Panc1 (cell line): ENCODE data around the gene DEPDC5. TPM values are rescaled to one million over a fixed set of nuclear protein-coding genes. Genes with fewer than 3 reads are reported as not detected.

Experiments used
- ATAC-seq: fragments of 200-7000 bp; cut with Tn5 transposase; 2 replicates; pipeline ENCODE4 v1.9.1; 2020; ENCODE audit warnings: mild to moderate bottlenecking, moderate library complexity
- BruUV-seq: library from RNA; stranded (reverse); fragments of 400-500 nt; replicated peaks from 2 replicates; lab custom pipeline; 2021; lab: Mats Ljungman, UMichigan
- CTCF ChIA-PET: fragments of 300-600 bp; sonication (Branson Sonifier 250); formaldehyde crosslinking; loops from one replicate; lab custom pipeline; 2022; ENCODE audit warnings: antibody characterized with exemption; lab: Charles Lee
- POLR2A ChIA-PET: fragments of 300-600 bp; sonication (Branson Sonifier 250); formaldehyde crosslinking; loops from one replicate; lab custom pipeline; 2022; ENCODE audit warnings: antibody characterized with exemption; lab: Charles Lee
- DNase-seq: peaks from one replicate; pipeline ENCODE4 v3.0.0-alpha.2; 2010; ENCODE audit warnings: low read depth, low spot score
- H3K27ac ChIP-seq: 2 replicates; pipeline ENCODE4 v1.5.1; 2011; ENCODE audit warnings: mild to moderate bottlenecking, low read length, inconsistent platforms
- H3K27me3 ChIP-seq: fragments of 200-500 bp; sonication (Bioruptor generic); 2 replicates; pipeline ENCODE4 v1.6.0; 2014; ENCODE audit warnings: low read length, inconsistent platforms; ENCODE audit not compliant: control insufficient read depth, insufficient read depth
- H3K36me3 ChIP-seq: fragments of 200-500 bp; sonication (Bioruptor generic); 2 replicates; pipeline ENCODE4 v1.5.1; 2014; ENCODE audit warnings: inconsistent platforms, mild to moderate bottlenecking, low read length, moderate library complexity; ENCODE audit not compliant: control insufficient read depth, insufficient read depth
- H3K4me1 ChIP-seq: 2 replicates; pipeline ENCODE4 v1.5.1; 2011; ENCODE audit warnings: inconsistent platforms, mild to moderate bottlenecking, low read length, moderate library complexity; ENCODE audit not compliant: control insufficient read depth, insufficient read depth
- H3K4me3 ChIP-seq, 2 experiments: 2 replicates each; pipeline ENCODE4 v1.5.1; 2011 to 2012; ENCODE audit warnings: low read depth in 2 of 2, low read length in 2 of 2, mild to moderate bottlenecking in 2 of 2, inconsistent platforms in 1 of 2, moderate library complexity in 1 of 2
- H3K9me3 ChIP-seq: fragments of 200-500 bp; sonication (Bioruptor generic); 2 replicates; pipeline ENCODE4 v1.5.1; 2014; ENCODE audit warnings: low read depth, mild to moderate bottlenecking, inconsistent platforms, low read length, moderate library complexity; ENCODE audit not compliant: control insufficient read depth, insufficient read depth
- POLR2AphosphoS5 ChIP-seq: IDR thresholded peaks from 2 replicates; pipeline ENCODE4 v1.6.1; 2012; ENCODE audit warnings: mild to moderate bottlenecking, low read depth, low read length, moderate library complexity
- SIN3A ChIP-seq: IDR thresholded peaks from 2 replicates; pipeline ENCODE4 v1.6.1; 2012; ENCODE audit warnings: low read depth, mild to moderate bottlenecking, low read length, moderate library complexity, borderline replicate concordance; ENCODE audit not compliant: insufficient read depth
- TCF7L2 ChIP-seq: IDR thresholded peaks from 2 replicates; pipeline ENCODE4 v1.6.1; 2011; ENCODE audit warnings: mild to moderate bottlenecking, low read depth, low read length, inconsistent platforms
- in situ Hi-C: cut with HindIII; loops from 2 replicates; pipeline ENCODE4 v1.10.0; 2016; ENCODE audit warnings: low sequenced_read_pairs, low pct_unique_long_range_greater_than_20kb
- intact Hi-C: fragments of 100-400 bp; cut with micrococcal nuclease; formaldehyde crosslinking; loops from one replicate; pipeline ENCODE4 v1.10.0; 2022; ENCODE audit not compliant: unreplicated experiment
- total RNA-seq: library from RNA; stranded (reverse); gene quantifications from one replicate; pipeline ENCODE4 v1.2.1, GENCODE V29; 2021; ENCODE audit not compliant: unreplicated experiment
- TF ChIP-seq, protein P1 (sequence below): fragments of 450-650 bp; IDR thresholded peaks from 2 replicates; pipeline ENCODE4 v1.5.1; 2017; ENCODE audit warnings: mild to moderate bottlenecking
- TF ChIP-seq, protein P2 (sequence below), 2 experiments: IDR thresholded peaks; 2 replicates each; pipeline ENCODE4 v1.6.1; 2011 to 2012; ENCODE audit warnings: low read depth in 2 of 2, control low read depth in 1 of 2, low read length in 1 of 2, mild to moderate bottlenecking in 1 of 2, moderate library complexity in 1 of 2; ENCODE audit not compliant: insufficient read depth in 1 of 2

DEPDC5 gene
- total RNA-seq, 1 experiment from 2014 or later, result 20.2 TPM

DNA sequence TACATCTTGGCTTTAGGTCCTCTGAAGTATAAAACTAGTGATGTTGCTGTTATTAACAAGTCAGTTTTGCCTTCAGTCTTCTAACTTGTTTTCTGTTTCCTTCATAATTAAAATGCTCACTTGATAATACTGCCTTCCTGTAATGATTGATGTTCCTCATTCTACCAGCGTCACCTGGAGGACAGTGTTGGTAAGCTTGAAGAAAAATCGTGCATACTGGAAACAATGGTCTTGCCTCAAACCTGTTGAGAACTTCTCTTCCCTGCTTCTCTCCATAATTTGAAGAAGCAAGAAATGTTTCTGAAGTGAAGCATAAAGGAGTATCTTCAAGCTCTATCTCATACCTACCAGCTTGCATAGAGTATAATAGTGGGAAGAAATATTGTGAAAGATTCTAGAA, 193.5 kb downstream of the DEPDC5 start:
- no TSS peak for BruUV-seq
- TF ChIP-seq, protein P1, sequence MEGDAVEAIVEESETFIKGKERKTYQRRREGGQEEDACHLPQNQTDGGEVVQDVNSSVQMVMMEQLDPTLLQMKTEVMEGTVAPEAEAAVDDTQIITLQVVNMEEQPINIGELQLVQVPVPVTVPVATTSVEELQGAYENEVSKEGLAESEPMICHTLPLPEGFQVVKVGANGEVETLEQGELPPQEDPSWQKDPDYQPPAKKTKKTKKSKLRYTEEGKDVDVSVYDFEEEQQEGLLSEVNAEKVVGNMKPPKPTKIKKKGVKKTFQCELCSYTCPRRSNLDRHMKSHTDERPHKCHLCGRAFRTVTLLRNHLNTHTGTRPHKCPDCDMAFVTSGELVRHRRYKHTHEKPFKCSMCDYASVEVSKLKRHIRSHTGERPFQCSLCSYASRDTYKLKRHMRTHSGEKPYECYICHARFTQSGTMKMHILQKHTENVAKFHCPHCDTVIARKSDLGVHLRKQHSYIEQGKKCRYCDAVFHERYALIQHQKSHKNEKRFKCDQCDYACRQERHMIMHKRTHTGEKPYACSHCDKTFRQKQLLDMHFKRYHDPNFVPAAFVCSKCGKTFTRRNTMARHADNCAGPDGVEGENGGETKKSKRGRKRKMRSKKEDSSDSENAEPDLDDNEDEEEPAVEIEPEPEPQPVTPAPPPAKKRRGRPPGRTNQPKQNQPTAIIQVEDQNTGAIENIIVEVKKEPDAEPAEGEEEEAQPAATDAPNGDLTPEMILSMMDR, result peak; percentile 66
- TF ChIP-seq, protein P2, sequence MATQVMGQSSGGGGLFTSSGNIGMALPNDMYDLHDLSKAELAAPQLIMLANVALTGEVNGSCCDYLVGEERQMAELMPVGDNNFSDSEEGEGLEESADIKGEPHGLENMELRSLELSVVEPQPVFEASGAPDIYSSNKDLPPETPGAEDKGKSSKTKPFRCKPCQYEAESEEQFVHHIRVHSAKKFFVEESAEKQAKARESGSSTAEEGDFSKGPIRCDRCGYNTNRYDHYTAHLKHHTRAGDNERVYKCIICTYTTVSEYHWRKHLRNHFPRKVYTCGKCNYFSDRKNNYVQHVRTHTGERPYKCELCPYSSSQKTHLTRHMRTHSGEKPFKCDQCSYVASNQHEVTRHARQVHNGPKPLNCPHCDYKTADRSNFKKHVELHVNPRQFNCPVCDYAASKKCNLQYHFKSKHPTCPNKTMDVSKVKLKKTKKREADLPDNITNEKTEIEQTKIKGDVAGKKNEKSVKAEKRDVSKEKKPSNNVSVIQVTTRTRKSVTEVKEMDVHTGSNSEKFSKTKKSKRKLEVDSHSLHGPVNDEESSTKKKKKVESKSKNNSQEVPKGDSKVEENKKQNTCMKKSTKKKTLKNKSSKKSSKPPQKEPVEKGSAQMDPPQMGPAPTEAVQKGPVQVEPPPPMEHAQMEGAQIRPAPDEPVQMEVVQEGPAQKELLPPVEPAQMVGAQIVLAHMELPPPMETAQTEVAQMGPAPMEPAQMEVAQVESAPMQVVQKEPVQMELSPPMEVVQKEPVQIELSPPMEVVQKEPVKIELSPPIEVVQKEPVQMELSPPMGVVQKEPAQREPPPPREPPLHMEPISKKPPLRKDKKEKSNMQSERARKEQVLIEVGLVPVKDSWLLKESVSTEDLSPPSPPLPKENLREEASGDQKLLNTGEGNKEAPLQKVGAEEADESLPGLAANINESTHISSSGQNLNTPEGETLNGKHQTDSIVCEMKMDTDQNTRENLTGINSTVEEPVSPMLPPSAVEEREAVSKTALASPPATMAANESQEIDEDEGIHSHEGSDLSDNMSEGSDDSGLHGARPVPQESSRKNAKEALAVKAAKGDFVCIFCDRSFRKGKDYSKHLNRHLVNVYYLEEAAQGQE (IDR thresholded peaks at IDR 0.05; ENCODE audit: insufficient read depth in 1 of 2, low read depth in 2 of 2, low read length in 1 of 2), result no peak
- TF ChIP-seq TCF7L2 (no peak), POLR2AphosphoS5 (no peak), SIN3A (no peak)
- intact Hi-C loops, result loop anchor here (10.0 kb wide), 1 partner anchor 282 kb away; the partner anchor contains the start of gene PISD
- CTCF ChIA-PET, result no interaction called here
- peaks cover 27% of the 10 kb centered on the region for H3K4me1 ChIP-seq
- peak; percentile 39 for DNase-seq
- POLR2A ChIA-PET, result no interaction called here
- H3K36me3 ChIP-seq, result peaks cover 18% of the 10 kb centered on the region
- peak overlapping the region; percentile 90 for H3K27ac ChIP-seq
- ATAC-seq, result no peak
- no peaks in the 10 kb centered on the region for H3K27me3 ChIP-seq
- no peaks in the 10 kb centered on the region for H3K9me3 ChIP-seq
- H3K4me3 ChIP-seq, result no peak overlapping the region; a peak in 1 of 4 replicates
- in situ Hi-C loops, result no loop called here

DNA sequence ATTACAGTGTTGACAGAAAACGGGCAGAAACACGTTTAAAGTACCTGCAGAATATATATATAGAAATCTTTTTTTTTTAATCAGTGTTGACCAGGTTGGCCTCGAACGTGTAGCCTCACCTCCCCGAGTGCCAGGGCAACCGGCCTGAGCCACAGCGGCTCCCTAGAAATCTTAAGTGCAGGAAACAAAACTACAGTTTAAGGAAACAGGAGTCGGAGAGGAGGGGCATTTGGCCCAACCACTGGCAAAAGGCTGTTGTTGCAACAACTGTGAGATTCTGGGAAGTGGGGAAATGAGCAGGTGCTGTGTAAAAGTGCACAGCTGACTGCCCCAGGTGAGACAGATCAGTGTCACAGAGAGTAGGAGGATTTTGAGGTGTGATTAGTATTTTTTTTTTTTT, 194.2 kb downstream of the DEPDC5 start:
- DNase-seq, result no peak
- intact Hi-C loops (loop anchor here (10.0 kb wide), 1 partner anchor 283 kb away; the partner anchor contains the start of gene PISD), in situ Hi-C loops (no loop called here)
- Histone ChIP-seq H3K36me3 (peaks cover 18% of the 10 kb centered on the region), H3K27ac (no peak overlapping the region), H3K4me3 (no peak overlapping the region), H3K4me1 (peaks cover 28% of the 10 kb centered on the region), H3K27me3 (no peaks in the 10 kb centered on the region), H3K9me3 (no peaks in the 10 kb centered on the region)
- no peak for ATAC-seq
- POLR2A ChIA-PET, result no interaction called here
- BruUV-seq, result no TSS peak
- CTCF ChIA-PET, result no interaction called here
- TF ChIP-seq TCF7L2, result no peak
- no peak for TF ChIP-seq SIN3A
- TF ChIP-seq, protein P2 (IDR thresholded peaks at IDR 0.05; ENCODE audit: insufficient read depth in 1 of 2, low read depth in 2 of 2, low read length in 1 of 2), result no peak
- no peak for TF ChIP-seq POLR2AphosphoS5
- TF ChIP-seq, protein P1, result no peak
